Measurements from ENCODE around the gene PERCC1. TPM values are rescaled to one million over a fixed set of nuclear protein-coding genes. Genes with fewer than 3 reads are reported as not detected.

The PERCC1 gene
- total RNA-seq, 1 donor from 2014 or later = not detected

DNA sequence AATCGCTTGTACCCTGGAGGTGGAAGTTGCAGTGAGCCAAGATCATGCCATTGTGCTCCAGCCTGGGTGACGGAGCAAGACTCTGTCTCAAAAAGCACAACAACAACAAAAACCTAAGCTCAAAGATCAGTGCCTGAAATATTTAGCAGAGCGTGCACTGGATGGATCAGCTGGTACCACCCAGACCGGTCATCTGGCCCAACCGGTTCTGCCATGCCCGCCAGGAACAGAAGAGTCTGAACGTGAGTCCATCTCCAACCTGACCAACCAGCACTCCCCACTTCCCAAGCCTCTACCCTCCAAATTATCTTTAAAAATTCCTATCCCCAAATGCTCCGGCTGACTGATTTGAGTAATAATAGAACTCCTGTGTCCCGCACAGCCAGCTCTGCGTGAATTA is 8.8 kb upstream of the PERCC1 start:
- Histone ChIP-seq H3K4me3 (no peak overlapping the region), H3K9me3 (no peaks in the 10 kb centered on the region), H3K27me3 (no peaks in the 10 kb centered on the region), H3K4me1 (peaks cover 27% of the 10 kb centered on the region), H3K36me3 (no peaks in the 10 kb centered on the region), H3K27ac (peak overlapping the region; percentile 86)
- TF ChIP-seq POLR2A (IDR thresholded peaks at IDR 0.05) (no peak), POLR2AphosphoS5 (IDR thresholded peaks at IDR 0.05; ENCODE audit: insufficient read depth in 1 of 2, low read depth in 1 of 2) (no peak)
- TF ChIP-seq, protein P1, sequence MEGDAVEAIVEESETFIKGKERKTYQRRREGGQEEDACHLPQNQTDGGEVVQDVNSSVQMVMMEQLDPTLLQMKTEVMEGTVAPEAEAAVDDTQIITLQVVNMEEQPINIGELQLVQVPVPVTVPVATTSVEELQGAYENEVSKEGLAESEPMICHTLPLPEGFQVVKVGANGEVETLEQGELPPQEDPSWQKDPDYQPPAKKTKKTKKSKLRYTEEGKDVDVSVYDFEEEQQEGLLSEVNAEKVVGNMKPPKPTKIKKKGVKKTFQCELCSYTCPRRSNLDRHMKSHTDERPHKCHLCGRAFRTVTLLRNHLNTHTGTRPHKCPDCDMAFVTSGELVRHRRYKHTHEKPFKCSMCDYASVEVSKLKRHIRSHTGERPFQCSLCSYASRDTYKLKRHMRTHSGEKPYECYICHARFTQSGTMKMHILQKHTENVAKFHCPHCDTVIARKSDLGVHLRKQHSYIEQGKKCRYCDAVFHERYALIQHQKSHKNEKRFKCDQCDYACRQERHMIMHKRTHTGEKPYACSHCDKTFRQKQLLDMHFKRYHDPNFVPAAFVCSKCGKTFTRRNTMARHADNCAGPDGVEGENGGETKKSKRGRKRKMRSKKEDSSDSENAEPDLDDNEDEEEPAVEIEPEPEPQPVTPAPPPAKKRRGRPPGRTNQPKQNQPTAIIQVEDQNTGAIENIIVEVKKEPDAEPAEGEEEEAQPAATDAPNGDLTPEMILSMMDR (IDR thresholded peaks at IDR 0.05) = no peak
- intact Hi-C loops (cut with DNase I) = loop anchor here (10.0 kb wide), 1 partner anchor 283 kb away; the partner anchor contains the start of gene MAPK8IP3
- DNase-seq (ENCODE audit: extremely low spot score in 2 of 2) = no peak

DNA sequence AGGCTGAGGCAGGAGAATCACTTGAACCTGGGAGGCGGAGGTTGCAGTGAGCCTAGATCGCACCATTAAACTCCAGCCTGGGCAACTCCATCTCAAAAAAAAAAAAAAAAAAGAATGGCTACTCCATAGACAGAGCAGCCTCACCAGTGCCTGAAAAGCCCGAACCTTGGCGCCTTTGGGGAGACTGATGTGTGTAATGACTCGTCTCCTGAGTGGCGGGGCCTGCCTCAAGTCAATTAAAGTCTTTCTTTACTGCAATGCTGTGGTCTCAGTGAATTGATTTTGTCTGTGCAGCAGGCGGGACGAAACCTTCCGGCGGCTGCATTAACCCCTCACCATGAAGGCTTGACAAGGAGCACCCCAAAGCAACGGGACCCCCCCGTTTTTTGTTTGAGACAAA is 6.8 kb upstream of the PERCC1 start:
- intact Hi-C loops (cut with DNase I) = loop anchor here (10.0 kb wide), 1 partner anchor 281 kb away; the partner anchor contains the start of gene MAPK8IP3

DNA sequence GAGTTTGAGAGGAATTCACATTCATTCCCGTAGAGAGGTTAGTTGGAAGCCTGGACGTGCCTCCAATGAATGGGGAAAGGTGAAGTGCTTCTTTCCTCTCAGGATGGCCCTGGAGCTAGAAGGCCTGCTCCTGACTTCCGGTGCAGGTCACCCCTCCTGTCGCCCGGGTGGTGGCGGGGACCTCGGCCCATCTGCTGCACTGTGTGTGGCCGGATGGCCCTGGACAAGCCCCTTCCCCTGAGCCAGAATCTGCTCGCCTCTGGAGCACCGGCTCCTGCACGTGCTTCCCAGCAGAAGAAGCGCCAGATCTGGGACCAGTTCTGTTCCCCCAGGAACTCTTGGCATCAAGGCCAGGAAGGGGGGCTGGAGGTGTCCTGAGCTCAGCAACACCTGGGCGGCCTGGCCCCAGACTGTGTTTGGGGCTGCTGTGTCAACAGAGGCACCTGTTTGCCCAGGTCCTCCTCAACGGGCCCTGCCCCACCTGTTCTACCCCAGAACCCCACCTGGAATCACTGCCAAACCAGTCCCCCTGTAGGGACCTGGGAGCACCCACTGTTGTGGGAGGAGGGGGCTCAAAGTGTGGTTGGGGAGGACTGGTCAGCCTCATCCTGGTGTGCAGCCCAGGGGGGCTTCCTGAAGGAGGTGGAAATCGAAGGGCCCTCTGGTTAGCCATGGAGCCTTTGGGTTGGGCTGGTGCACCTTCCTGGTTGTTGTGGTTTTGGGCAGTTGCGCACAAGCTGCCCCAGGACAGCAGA is 5.1 kb upstream of the PERCC1 start:
- DNase-seq (ENCODE audit: extremely low spot score in 2 of 2) = no peak
- intact Hi-C loops (cut with DNase I) = loop anchor here (10.0 kb wide), 1 partner anchor 279 kb away; the partner anchor contains the start of gene MAPK8IP3
- TF ChIP-seq POLR2A (IDR thresholded peaks at IDR 0.05) = no peak

More for the DNA sequence above, 6.8 kb upstream of the PERCC1 start:
- Histone ChIP-seq H3K4me1 (peaks cover 21% of the 10 kb centered on the region), H3K9me3 (no peaks in the 10 kb centered on the region), H3K27me3 (no peaks in the 10 kb centered on the region), H3K27ac (no peak overlapping the region), H3K4me3 (no peak overlapping the region), H3K36me3 (no peaks in the 10 kb centered on the region)
- no peak for DNase-seq (ENCODE audit: extremely low spot score in 2 of 2)
- TF ChIP-seq POLR2A (IDR thresholded peaks at IDR 0.05) (no peak), POLR2AphosphoS5 (IDR thresholded peaks at IDR 0.05; ENCODE audit: insufficient read depth in 1 of 2, low read depth in 1 of 2) (no peak)
- TF ChIP-seq, protein P1 (IDR thresholded peaks at IDR 0.05) = no peak

DNA sequence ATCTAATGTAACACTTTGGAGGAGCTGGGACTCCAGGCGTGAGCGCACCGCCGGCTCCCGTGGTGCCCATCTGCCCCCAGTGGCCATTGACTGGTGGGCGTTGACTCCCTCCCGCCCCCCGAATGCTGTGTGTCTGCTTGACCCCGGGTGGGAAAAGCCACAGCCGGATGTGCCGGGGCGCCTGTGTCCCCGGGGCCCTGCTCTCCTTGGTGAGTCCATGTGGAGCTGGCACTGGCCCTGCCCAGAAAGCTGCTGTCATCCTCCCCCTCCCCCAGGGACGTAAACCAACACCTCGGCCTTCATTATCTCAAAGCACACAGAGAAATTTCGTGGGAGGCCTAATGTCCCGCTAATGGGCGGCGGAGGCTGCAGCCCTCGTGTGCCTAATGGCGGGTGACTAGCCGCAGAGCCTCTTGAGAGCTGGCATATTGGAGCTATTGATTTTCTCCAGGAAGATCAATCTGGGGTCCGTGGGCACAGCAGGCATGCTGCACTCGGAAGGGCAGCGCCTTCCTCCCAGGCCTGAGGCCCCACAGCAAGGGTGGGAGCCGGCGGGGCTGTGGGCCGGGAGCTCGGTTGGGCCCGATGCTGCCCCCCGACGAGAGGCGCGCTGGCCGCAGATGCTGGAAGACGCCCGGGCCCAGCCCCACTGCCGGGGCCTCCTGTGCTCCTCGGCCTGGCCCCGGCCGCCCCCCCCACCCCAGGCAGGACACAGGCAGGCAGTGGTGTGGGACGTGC is 4.0 kb upstream of the PERCC1 start:
- TF ChIP-seq, protein P1 (IDR thresholded peaks at IDR 0.05) = no peak
- TF ChIP-seq POLR2A (IDR thresholded peaks at IDR 0.05) = no peak
- TF ChIP-seq POLR2AphosphoS5 (IDR thresholded peaks at IDR 0.05; ENCODE audit: insufficient read depth in 1 of 2, low read depth in 1 of 2) = no peak
- no peaks in the 10 kb centered on the region for H3K9me3 ChIP-seq
- no peak overlapping the region for H3K27ac ChIP-seq
- H3K4me1 ChIP-seq = peaks cover 2% of the 10 kb centered on the region
- H3K27me3 ChIP-seq = no peaks in the 10 kb centered on the region
- DNase-seq (ENCODE audit: extremely low spot score in 2 of 2) = no peak
- intact Hi-C loops (cut with DNase I) = loop anchor here (10.0 kb wide), 1 partner anchor 278 kb away; the partner anchor contains the start of gene MAPK8IP3
- H3K4me3 ChIP-seq = no peak overlapping the region
- H3K36me3 ChIP-seq = no peaks in the 10 kb centered on the region

More for the DNA sequence above, 5.1 kb upstream of the PERCC1 start:
- H3K4me1 ChIP-seq = peaks cover 9% of the 10 kb centered on the region
- no peaks in the 10 kb centered on the region for H3K36me3 ChIP-seq
- H3K9me3 ChIP-seq = no peaks in the 10 kb centered on the region
- H3K27ac ChIP-seq = no peak overlapping the region
- no peak overlapping the region for H3K4me3 ChIP-seq
- no peaks in the 10 kb centered on the region for H3K27me3 ChIP-seq

Data from vagina (tissue), 2 donors.